HuH-7.5 (cell line): ENCODE measurements around the gene TTC23L.

Source experiments
- DNase-seq: peaks from one replicate; pipeline ENCODE4 v3.0.0; 2011; ENCODE audit warnings: low spot score

Gene TTC23L

DNA sequence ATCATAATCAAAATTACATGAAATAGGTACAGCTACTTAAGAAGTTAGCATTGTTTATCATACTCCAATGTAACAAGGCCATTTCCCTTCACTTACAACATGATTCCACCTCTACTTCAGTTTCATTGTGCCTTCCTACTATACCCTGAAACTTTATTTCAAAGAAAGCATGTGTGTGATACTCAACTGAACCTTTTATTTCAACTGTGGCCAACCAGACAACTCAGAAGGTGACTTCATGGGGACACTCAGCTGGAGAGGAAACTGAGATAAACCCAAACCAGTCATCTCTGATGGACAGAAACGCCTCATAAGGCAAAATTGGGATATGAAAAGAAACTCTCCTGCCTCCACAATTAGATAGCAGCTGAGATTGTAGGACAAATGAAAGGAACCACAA lies 5.9 kb upstream of the TTC23L start:
- no peak for DNase-seq

DNA sequence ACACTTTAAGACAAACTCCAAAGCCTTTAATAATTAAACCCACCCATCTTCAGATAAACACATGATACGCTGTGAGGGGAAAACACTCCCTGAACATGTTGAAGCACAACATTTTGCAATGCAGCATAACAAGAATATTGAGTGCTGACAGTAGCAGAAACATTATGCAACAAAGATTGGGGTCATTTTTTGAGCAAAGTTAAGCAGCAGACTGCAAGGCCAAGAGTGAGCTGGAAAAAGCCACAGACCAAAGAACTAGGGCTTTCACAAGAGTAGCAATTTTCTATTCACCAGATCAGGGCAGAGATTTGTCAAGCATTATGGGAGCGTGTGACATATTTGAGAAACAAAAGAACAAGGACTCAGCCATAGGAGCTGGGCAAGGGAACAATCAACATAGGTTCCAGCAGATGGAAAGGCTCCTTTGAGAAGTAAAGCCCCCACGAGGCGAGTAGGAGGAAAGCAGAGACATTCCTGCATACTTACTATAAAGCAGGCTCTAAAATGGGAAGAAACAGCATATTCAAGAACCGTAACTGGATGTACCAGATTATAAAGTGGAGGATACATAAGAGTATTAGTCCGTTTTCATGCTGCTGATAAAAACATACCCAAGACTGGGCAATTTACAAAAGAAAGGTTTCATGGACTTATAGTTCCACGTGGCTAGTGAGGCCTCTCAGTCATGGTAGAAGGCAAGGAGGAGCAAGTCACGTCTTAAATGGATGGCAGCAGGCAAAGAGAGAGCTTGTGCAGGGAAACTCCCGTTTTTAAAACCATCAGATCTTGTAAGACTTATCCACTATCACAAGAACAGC lies 4.8 kb upstream of the TTC23L start:
- no peak for DNase-seq

GRCh38 chr5:34834794-34835089 lies 4.2 kb upstream of the TTC23L start:
- no peak for DNase-seq

GRCh38 chr5:34835664-34836063 lies 3.3 kb upstream of the TTC23L start:
- no peak for DNase-seq

DNA sequence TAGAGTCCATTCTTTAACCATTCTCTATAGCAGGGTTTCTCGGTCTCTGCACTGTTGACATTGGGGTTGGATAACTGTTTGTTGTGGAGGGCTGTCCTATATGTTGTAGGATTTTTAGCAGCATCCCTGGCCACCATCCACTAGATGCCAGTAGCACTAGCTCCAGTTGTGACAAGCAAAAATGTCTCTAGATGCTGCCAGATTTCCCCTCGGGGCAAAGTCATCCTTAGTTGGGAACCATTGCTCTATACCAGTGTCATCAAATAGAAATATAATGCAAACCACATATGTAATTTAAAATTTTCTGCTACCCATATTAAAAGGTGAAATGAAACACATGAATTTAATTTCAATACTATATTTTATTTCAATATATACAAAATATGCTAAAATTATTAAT lies 2.9 kb downstream of the TTC23L start:
- no peak for DNase-seq

- no peak for DNase-seq
Measured at GRCh38 chr5:34842554-34842953, 3.6 kb downstream of the TTC23L start.

- no peak for DNase-seq
Measured at GRCh38 chr5:34843497-34843896, 4.5 kb downstream of the TTC23L start.

- DNase-seq, result no peak
Measured at GRCh38 chr5:34844106-34844505, 5.1 kb downstream of the TTC23L start.

GRCh38 chr5:34844999-34845398 lies 6.0 kb downstream of the TTC23L start:
- no peak for DNase-seq

DNA sequence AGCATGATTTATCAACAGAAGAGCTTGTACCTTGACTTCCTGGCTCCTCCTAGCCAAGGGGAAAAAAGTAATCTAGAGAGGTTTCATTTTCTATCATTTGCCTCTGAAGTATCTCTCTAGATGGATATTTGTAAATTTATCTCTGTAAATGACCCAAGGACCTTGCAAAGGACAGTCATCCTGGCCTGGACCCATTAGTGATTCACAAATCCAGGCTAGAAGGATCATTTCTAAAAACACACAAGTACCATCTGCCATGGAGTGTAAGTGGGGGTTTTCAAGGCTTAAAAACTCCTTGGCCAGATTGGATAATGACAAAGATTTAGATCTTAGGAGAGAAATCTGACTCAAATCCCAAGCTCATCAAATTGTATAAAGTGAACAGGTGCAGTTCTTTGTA lies 8.1 kb downstream of the TTC23L start:
- no peak for DNase-seq

GRCh38 chr5:34847552-34847951 lies 8.6 kb downstream of the TTC23L start:
- no peak for DNase-seq

GRCh38 chr5:34848230-34848629 lies 9.3 kb downstream of the TTC23L start:
- no peak for DNase-seq

GRCh38 chr5:34849253-34849652 lies 10.3 kb downstream of the TTC23L start:
- no peak for DNase-seq

DNA sequence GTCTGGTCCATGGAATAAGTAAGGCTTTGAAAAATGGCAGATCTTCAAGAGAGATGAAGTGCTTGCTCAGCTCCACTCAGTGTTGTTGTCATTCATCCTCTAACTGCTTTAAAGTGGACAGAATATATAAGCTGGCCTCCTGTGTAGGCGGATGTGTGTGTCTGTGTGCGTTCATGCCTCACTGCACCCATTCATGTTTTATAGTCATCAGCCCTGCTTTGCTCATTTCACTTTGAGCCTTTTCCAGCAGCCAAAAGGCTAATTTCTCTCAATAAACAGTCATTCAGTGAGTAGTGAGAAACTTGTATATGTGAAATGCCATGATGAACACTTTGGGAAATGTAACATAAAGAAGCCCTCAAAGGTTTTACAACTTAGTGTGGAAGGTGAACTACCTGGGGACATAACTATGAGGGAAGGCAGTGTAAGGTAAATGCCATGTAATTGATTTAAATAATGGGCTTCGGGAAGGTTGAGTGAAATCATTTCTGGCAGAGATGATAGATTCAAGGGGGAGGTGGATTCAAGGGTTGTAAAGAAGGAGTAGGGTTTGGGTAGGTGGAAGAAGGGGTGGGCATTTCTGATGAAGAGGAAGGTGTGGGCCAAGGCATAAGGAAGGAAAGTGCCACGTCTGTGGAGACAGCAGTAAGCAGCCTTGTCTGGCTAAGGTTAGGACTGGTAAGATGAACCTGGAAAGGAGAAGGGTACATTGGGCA lies 15.7 kb downstream of the TTC23L start:
- no peak for DNase-seq

- DNase-seq, result no peak
Measured at GRCh38 chr5:34857161-34857560, 18.2 kb downstream of the TTC23L start.

DNA sequence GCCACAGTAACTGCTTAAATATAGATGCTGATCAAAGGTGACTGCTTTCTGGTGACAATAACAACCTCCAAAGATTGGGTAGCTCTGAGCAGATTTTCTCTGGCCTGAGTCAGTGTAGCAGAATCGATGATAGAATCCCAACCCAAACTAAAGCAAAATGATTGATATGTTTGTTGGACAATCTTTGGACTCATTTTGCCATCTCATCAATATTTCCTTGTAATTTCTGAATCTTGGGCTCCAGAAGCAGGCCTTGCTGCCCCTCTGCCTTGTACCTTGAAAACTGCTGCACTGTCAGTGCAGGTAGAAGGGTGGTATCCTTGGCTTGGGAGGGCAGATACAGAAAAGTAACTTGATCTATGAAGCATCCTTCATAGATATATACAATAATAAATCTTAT lies 18.9 kb downstream of the TTC23L start:
- DNase-seq, result no peak

DNA sequence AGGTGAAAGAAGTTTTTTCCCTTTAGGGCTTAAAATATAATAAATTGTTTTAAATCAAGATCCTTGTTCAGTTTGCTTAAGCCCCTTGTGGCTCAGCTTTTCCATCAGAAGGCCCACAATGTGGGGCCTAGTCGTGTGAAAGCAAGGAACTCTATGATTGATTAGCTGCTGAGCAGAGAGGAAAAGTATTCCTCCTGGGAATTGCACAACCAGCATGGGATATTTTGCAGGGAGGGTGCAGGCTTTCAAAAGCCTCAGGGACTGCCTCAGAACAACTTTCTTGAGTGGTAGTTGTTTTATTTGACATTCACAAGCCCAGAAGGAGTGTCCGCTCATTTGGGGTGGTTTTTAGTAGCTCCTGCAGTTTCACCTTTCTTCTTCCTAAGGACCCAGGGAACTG lies 19.8 kb downstream of the TTC23L start:
- no peak for DNase-seq

DNA sequence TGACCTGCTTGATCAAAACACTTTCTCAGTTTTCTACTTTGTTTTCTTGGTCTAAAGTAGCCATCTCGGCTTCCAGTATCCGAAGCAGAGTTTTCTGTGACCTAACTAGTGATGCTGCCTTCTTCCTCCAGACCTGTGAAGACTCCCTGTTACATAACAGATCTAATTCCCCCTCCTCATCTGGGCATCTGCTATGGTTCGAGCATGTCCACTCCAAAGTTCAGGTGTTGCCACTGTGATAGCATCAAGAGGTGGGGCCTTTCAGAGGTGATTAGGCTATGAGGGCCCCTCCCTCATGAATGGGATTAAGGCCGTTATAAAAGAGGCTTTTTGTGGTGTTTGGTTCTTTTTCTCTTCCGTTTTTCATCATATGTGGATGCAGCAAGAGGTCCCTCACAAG lies 20.3 kb downstream of the TTC23L start:
- no peak for DNase-seq

- no peak for DNase-seq
Measured at GRCh38 chr5:34863946-34864345, 25.0 kb downstream of the TTC23L start.

- DNase-seq, result no peak
Measured at GRCh38 chr5:34865091-34865490, 26.1 kb downstream of the TTC23L start.

- no peak for DNase-seq
Measured at GRCh38 chr5:34866989-34867471, 28.1 kb downstream of the TTC23L start.

DNA sequence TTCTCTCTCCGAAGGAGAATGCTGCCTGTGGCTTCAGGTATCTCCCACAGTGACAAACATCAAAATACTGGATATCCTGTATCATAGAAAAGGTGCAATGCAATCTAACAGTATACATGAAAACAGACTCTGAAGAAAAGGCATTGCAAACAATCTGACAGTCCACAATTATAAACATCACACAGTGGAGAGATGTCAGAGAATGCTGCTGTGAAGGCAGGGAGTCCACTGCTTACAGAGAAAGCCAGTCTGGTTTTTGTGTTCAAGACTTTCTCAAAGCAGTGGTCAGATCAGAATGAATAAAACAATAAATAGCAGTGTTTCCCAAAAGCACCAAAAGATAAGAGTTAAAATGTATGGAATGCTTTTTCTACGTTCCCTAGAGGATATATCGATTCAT lies 28.7 kb downstream of the TTC23L start:
- no peak for DNase-seq

- DNase-seq, result no peak
Measured at GRCh38 chr5:34868791-34869190, 29.8 kb downstream of the TTC23L start.

GRCh38 chr5:34869256-34869655 lies 30.3 kb downstream of the TTC23L start:
- no peak for DNase-seq
